ENCODE data around the gene NAGPA.

NAGPA gene

DNA sequence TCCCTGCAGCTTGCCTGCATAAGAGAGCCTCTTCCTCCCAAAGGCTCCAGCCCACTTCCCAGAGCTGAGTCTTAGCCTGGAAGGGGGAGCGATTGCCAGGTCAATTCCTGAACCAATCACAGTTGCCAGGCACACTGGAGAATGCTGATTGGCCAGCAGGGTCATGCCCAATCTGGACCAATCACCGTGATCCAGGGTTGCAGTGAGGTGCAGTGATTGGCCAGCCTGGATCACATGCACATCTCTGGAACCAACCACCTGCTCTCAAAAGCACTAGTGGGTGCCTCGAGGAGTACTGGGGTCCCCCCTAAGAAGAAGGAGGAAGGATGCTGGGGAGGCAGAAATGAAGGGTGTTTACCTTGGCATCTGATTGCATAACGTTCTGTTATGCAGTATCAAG is 18.4 kb downstream of the NAGPA start:
- H3K27ac Mint-ChIP-seq, result no peak overlapping the region
- H3K27me3 Mint-ChIP-seq (ENCODE audit: low read depth, poor library complexity), result peaks cover 35% of the 10 kb centered on the region
- no peaks in the 10 kb centered on the region for H3K9me3 Mint-ChIP-seq
- H3K4me3 Mint-ChIP-seq, result no peak overlapping the region
- no peaks in the 10 kb centered on the region for H3K36me3 Mint-ChIP-seq (ENCODE audit: low read depth)
- TF ChIP-seq, protein P1, sequence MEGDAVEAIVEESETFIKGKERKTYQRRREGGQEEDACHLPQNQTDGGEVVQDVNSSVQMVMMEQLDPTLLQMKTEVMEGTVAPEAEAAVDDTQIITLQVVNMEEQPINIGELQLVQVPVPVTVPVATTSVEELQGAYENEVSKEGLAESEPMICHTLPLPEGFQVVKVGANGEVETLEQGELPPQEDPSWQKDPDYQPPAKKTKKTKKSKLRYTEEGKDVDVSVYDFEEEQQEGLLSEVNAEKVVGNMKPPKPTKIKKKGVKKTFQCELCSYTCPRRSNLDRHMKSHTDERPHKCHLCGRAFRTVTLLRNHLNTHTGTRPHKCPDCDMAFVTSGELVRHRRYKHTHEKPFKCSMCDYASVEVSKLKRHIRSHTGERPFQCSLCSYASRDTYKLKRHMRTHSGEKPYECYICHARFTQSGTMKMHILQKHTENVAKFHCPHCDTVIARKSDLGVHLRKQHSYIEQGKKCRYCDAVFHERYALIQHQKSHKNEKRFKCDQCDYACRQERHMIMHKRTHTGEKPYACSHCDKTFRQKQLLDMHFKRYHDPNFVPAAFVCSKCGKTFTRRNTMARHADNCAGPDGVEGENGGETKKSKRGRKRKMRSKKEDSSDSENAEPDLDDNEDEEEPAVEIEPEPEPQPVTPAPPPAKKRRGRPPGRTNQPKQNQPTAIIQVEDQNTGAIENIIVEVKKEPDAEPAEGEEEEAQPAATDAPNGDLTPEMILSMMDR (IDR thresholded peaks at IDR 0.05), result no peak
- peaks cover 12% of the 10 kb centered on the region for H3K4me1 Mint-ChIP-seq
- DNase-seq, result no peak

DNA sequence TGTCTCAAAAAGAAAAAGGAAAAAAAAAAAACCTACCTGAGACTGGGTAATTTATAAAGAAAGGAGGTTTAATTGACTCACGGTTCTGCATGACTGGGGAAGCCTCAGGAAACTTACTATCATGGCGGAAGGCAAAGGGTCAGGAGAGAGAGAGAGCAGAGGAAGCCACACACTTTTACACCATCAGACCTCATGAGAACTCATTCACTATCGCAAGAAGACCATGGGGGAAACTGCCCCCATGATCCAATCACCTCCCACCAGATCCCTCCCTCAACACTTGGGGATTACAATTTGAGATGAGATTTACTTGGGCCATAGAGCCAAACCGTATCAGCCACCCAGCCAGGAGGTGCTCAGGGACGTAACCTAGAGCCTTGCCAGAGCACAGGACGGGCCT is 20.8 kb downstream of the NAGPA start:
- no peak overlapping the region for H3K4me3 Mint-ChIP-seq
- TF ChIP-seq, protein P1 (IDR thresholded peaks at IDR 0.05), result no peak
- no peak overlapping the region for H3K27ac Mint-ChIP-seq
- no peaks in the 10 kb centered on the region for H3K36me3 Mint-ChIP-seq (ENCODE audit: low read depth)
- peaks cover 33% of the 10 kb centered on the region for H3K27me3 Mint-ChIP-seq (ENCODE audit: low read depth, poor library complexity)
- H3K4me1 Mint-ChIP-seq, result peaks cover 12% of the 10 kb centered on the region
- no peak for DNase-seq
- H3K9me3 Mint-ChIP-seq, result no peaks in the 10 kb centered on the region

DNA sequence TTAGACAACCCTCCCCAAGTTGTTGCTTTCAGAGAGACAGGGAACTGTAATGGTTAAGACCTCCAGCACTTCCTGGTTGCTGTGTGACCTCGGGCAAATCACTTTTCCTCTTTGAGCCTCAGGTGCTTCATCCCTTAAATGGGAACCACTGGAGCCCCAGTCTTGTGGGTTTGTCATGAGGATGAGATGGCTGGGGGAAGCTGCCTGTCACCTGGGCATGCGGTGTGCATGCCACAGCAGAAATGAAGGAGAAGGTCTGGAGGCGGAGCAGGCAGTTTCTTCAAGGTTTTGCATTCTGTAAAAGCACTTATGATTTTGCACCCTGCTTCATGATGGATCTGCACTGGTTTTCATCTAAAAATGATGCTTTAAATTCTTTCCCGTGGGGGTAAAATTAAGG is 22.1 kb downstream of the NAGPA start:
- Mint-ChIP-seq H3K36me3 (ENCODE audit: low read depth) (no peaks in the 10 kb centered on the region), H3K9me3 (no peaks in the 10 kb centered on the region), H3K4me1 (peaks cover 19% of the 10 kb centered on the region), H3K4me3 (no peak overlapping the region), H3K27me3 (ENCODE audit: low read depth, poor library complexity) (peaks cover 33% of the 10 kb centered on the region), H3K27ac (peak overlapping the region; percentile 89)
- TF ChIP-seq, protein P1 (IDR thresholded peaks at IDR 0.05), result no peak
- DNase-seq, result no peak

DNA sequence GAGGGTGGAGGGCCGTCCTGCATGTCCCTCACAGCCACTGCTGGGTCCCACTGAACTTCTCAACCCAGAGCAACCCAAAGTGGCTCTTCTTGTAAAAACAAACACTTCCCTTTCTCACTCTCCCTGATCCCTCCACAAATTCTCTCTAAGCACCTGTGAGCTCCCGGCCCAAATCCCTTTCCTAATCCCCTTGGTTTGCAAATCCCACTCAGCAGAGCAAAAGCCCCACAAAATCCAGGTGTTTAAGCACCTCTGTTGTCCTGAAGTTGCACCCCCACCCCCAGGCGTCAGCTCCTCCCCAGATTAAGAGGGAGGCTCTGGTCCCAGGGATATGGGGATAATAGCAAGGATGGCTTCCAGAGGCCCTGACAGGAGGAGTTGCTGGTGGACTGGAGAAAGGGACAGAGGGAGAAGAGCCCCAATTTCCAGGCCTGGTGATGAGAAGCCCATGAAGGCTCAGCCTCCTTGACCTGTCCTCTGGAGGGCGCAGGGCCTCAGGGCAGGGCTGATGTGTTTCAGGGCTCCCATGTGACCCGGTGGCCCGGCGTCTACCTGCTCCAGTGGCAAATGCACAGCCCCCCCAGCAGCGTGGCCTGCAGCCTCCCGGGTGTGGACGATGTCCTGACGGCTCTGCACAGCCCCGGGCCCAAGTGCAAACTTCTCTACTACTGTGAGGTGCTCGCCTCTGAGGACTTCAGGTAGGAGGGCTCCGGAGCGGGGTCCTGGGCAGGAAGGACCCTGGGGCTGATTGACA is 23.0 kb downstream of the NAGPA start:
- H3K4me3 Mint-ChIP-seq, result no peak overlapping the region
- DNase-seq, result no peak
- no peaks in the 10 kb centered on the region for H3K9me3 Mint-ChIP-seq
- TF ChIP-seq, protein P1 (IDR thresholded peaks at IDR 0.05), result no peak
- peaks cover 27% of the 10 kb centered on the region for H3K4me1 Mint-ChIP-seq
- H3K36me3 Mint-ChIP-seq (ENCODE audit: low read depth), result no peaks in the 10 kb centered on the region
- peaks cover 33% of the 10 kb centered on the region for H3K27me3 Mint-ChIP-seq (ENCODE audit: low read depth, poor library complexity)
- H3K27ac Mint-ChIP-seq, result no peak overlapping the region

DNA sequence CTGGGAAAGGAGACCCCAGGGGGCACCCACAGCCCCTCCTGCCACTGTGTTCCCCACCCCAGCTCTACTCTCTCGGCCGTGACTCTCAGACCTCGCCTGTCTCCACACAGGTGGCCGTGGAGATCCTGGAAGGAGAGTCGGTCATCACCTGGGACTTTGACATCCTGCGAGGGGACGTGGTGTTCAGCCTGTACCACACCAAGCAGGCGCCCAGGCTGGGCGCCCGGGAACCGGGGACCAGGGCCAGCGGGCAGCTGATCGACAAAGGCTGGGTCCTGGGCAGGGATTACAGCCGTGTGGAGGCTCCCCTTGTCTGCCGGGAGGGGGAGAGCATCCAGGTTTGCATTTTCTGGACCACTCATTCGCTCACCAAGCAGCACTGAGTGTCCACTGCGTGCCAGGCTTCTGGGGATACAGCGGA is 25.4 kb downstream of the NAGPA start:
- Mint-ChIP-seq H3K27me3 (ENCODE audit: low read depth, poor library complexity) (peaks cover 37% of the 10 kb centered on the region), H3K4me1 (peaks cover 30% of the 10 kb centered on the region), H3K9me3 (no peaks in the 10 kb centered on the region), H3K36me3 (ENCODE audit: low read depth) (no peaks in the 10 kb centered on the region), H3K4me3 (no peak overlapping the region), H3K27ac (no peak overlapping the region)
- TF ChIP-seq, protein P1 (IDR thresholded peaks at IDR 0.05), result no peak
- no peak for DNase-seq

DNA sequence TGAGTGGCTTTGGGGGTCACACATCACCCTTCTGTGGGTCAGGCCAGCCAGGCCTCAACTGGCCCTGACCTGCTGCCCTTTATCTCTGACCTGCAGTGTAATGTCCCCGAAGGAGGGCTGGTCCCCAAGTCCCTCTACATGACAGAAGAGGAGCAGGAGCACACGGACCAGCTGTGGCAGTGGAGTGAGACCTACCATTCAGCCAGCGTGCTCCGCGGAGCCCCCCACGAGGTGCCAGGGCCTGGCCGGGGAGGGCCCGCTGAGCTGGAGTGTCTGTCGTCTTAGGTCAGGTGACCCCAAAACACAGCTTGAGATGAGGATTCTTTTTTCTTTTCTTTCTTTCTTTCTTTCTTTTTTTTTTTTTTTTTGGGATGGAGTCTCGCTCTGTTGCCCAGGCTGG is 26.5 kb downstream of the NAGPA start:
- Mint-ChIP-seq H3K27ac (no peak overlapping the region), H3K27me3 (ENCODE audit: low read depth, poor library complexity) (peaks cover 34% of the 10 kb centered on the region), H3K9me3 (no peaks in the 10 kb centered on the region), H3K36me3 (ENCODE audit: low read depth) (no peaks in the 10 kb centered on the region), H3K4me3 (no peak overlapping the region), H3K4me1 (peaks cover 24% of the 10 kb centered on the region)
- TF ChIP-seq, protein P1 (IDR thresholded peaks at IDR 0.05), result no peak
- no peak for DNase-seq

Measured in nephron progenitor cell (in vitro differentiated cells).